ENCODE results near the gene CDH12.
"Not testable (repeated sequence)": the region's sequence is repeated elsewhere in the genome, so short reads cannot be mapped to it uniquely, and the experiment has no call there.

Gene CDH12

GRCh38 chr5:22316294-22316693, 536.9 kb downstream of the CDH12 start:
- Histone ChIP-seq H3K4me3 (IDR thresholded peaks at IDR 0.05; ENCODE audit: insufficient read depth, low read depth, low read length) (no peak overlapping the region), H3K9ac (no peak overlapping the region), H3K27ac (no peak overlapping the region), H4K20me1 (ENCODE audit: insufficient read depth) (no peaks in the 10 kb centered on the region), H3K4me1 (ENCODE audit: low read depth, poor library complexity, severe bottlenecking) (no peaks in the 10 kb centered on the region), H3K27me3 (ENCODE audit: insufficient read depth, low read depth) (no peaks in the 10 kb centered on the region), H3K36me3 (ENCODE audit: insufficient read depth) (no peaks in the 10 kb centered on the region), H3K79me2 (ENCODE audit: insufficient read depth, low read depth) (no peaks in the 10 kb centered on the region), H2AFZ (ENCODE audit: low read depth) (no peak overlapping the region), H3K4me2 (no peak overlapping the region)
- TF ChIP-seq, protein P1, sequence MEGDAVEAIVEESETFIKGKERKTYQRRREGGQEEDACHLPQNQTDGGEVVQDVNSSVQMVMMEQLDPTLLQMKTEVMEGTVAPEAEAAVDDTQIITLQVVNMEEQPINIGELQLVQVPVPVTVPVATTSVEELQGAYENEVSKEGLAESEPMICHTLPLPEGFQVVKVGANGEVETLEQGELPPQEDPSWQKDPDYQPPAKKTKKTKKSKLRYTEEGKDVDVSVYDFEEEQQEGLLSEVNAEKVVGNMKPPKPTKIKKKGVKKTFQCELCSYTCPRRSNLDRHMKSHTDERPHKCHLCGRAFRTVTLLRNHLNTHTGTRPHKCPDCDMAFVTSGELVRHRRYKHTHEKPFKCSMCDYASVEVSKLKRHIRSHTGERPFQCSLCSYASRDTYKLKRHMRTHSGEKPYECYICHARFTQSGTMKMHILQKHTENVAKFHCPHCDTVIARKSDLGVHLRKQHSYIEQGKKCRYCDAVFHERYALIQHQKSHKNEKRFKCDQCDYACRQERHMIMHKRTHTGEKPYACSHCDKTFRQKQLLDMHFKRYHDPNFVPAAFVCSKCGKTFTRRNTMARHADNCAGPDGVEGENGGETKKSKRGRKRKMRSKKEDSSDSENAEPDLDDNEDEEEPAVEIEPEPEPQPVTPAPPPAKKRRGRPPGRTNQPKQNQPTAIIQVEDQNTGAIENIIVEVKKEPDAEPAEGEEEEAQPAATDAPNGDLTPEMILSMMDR (conservative IDR thresholded peaks at IDR 0.05; ENCODE audit: low read depth, low read length) = no peak

DNA sequence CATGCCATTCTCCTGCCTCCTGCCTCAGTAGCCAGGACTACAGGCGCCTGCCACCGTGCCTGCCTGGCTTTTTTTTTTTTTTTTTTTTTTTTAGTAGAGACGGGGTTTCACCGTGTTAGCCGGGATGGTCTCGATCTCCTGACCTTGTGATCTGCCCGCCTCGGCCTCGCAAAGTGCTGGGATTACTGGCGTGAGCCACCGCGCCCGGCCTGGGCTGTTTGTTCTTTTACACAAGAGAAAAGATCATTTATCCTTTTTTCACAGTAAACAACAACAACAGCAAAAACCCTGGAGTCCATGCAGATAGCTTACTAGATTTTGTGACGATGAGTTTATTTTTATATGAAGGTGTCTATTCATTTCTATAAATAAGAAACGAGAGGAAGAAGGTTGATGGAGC, 538.1 kb downstream of the CDH12 start:
- H3K4me3 ChIP-seq (IDR thresholded peaks at IDR 0.05; ENCODE audit: insufficient read depth, low read depth, low read length); H3K79me2 ChIP-seq (ENCODE audit: insufficient read depth, low read depth); H3K27me3 ChIP-seq (ENCODE audit: insufficient read depth, low read depth); H4K20me1 ChIP-seq (ENCODE audit: insufficient read depth); H3K4me2 ChIP-seq; H3K9ac ChIP-seq; H3K27ac ChIP-seq; H3K4me1 ChIP-seq (ENCODE audit: low read depth, poor library complexity, severe bottlenecking); H2AFZ ChIP-seq (ENCODE audit: low read depth); H3K36me3 ChIP-seq (ENCODE audit: insufficient read depth): not testable (repeated sequence)

GRCh38 chr5:22314548-22314947, 538.6 kb downstream of the CDH12 start:
- Histone ChIP-seq H3K27me3 (ENCODE audit: insufficient read depth, low read depth) (no peaks in the 10 kb centered on the region), H3K4me1 (ENCODE audit: low read depth, poor library complexity, severe bottlenecking) (no peaks in the 10 kb centered on the region), H3K79me2 (ENCODE audit: insufficient read depth, low read depth) (no peaks in the 10 kb centered on the region), H3K4me2 (no peak overlapping the region), H3K4me3 (IDR thresholded peaks at IDR 0.05; ENCODE audit: insufficient read depth, low read depth, low read length) (no peak overlapping the region), H4K20me1 (ENCODE audit: insufficient read depth) (no peaks in the 10 kb centered on the region), H3K9ac (no peak overlapping the region), H3K36me3 (ENCODE audit: insufficient read depth) (no peaks in the 10 kb centered on the region), H2AFZ (ENCODE audit: low read depth) (no peak overlapping the region), H3K27ac (no peak overlapping the region)
- TF ChIP-seq, protein P1 (conservative IDR thresholded peaks at IDR 0.05; ENCODE audit: low read depth, low read length) = no peak

GRCh38 chr5:22306011-22306410, 547.1 kb downstream of the CDH12 start:
- Histone ChIP-seq H3K79me2 (ENCODE audit: insufficient read depth, low read depth) (no peaks in the 10 kb centered on the region), H3K36me3 (ENCODE audit: insufficient read depth) (no peaks in the 10 kb centered on the region), H4K20me1 (ENCODE audit: insufficient read depth) (no peaks in the 10 kb centered on the region), H3K4me1 (ENCODE audit: low read depth, poor library complexity, severe bottlenecking) (no peaks in the 10 kb centered on the region), H3K4me2 (no peak overlapping the region), H3K27ac (no peak overlapping the region), H3K4me3 (IDR thresholded peaks at IDR 0.05; ENCODE audit: insufficient read depth, low read depth, low read length) (no peak overlapping the region), H3K9ac (no peak overlapping the region), H3K27me3 (ENCODE audit: insufficient read depth, low read depth) (no peaks in the 10 kb centered on the region), H2AFZ (ENCODE audit: low read depth) (no peak overlapping the region)
- TF ChIP-seq, protein P1 (conservative IDR thresholded peaks at IDR 0.05; ENCODE audit: low read depth, low read length) = no peak

DNA sequence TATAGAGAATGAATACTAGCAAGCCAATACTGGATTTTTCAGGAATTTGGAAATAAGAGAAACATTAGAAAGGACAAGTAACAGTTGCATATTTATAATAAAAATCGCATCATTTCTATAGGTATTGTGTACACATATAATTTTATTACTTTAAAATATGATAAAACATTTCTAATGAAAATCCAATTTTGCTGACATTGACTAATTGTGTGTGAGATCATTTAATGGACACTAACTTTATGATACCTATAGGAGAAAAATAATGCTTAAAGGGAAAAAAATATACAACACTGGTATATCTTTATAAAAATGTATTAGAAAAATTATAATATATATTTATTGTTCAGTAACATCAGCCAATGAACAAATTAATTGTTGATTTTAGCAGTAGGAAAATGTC, 557.3 kb downstream of the CDH12 start:
- no peaks in the 10 kb centered on the region for H3K79me2 ChIP-seq (ENCODE audit: insufficient read depth, low read depth)
- H3K27ac ChIP-seq = no peak overlapping the region
- H3K4me3 ChIP-seq (IDR thresholded peaks at IDR 0.05; ENCODE audit: insufficient read depth, low read depth, low read length) = no peak overlapping the region
- H3K27me3 ChIP-seq (ENCODE audit: insufficient read depth, low read depth) = no peaks in the 10 kb centered on the region
- no peaks in the 10 kb centered on the region for H3K36me3 ChIP-seq (ENCODE audit: insufficient read depth)
- H2AFZ ChIP-seq (ENCODE audit: low read depth) = no peak overlapping the region
- TF ChIP-seq, protein P1 (conservative IDR thresholded peaks at IDR 0.05; ENCODE audit: low read depth, low read length) = no peak
- no peak overlapping the region for H3K9ac ChIP-seq
- no peak overlapping the region for H3K4me2 ChIP-seq
- no peaks in the 10 kb centered on the region for H3K4me1 ChIP-seq (ENCODE audit: low read depth, poor library complexity, severe bottlenecking)
- no peaks in the 10 kb centered on the region for H4K20me1 ChIP-seq (ENCODE audit: insufficient read depth)

Measured in KMS-11 (cell line).